ENCODE measurements around the gene IL2RA.
"Not testable (repeated sequence)": the region's sequence is repeated elsewhere in the genome, so short reads cannot be mapped to it uniquely, and the experiment has no call there.

Gene IL2RA

GRCh38 chr10:6006991-6007390, 55.2 kb downstream of the IL2RA start:
- no peak overlapping the region for H2AFZ ChIP-seq (ENCODE audit: low read depth)
- no peaks in the 10 kb centered on the region for H3K36me3 ChIP-seq (ENCODE audit: insufficient read depth)
- H4K20me1 ChIP-seq (ENCODE audit: insufficient read depth): no peaks in the 10 kb centered on the region
- H3K27me3 ChIP-seq (ENCODE audit: insufficient read depth, low read depth): no peaks in the 10 kb centered on the region
- no peak overlapping the region for H3K27ac ChIP-seq
- no peaks in the 10 kb centered on the region for H3K79me2 ChIP-seq (ENCODE audit: insufficient read depth, low read depth)
- H3K9ac ChIP-seq: no peak overlapping the region
- no peak overlapping the region for H3K4me3 ChIP-seq (IDR thresholded peaks at IDR 0.05; ENCODE audit: insufficient read depth, low read depth, low read length)
- H3K4me2 ChIP-seq: no peak overlapping the region
- H3K4me1 ChIP-seq (ENCODE audit: low read depth, poor library complexity, severe bottlenecking): no peaks in the 10 kb centered on the region
- TF ChIP-seq, protein P1, sequence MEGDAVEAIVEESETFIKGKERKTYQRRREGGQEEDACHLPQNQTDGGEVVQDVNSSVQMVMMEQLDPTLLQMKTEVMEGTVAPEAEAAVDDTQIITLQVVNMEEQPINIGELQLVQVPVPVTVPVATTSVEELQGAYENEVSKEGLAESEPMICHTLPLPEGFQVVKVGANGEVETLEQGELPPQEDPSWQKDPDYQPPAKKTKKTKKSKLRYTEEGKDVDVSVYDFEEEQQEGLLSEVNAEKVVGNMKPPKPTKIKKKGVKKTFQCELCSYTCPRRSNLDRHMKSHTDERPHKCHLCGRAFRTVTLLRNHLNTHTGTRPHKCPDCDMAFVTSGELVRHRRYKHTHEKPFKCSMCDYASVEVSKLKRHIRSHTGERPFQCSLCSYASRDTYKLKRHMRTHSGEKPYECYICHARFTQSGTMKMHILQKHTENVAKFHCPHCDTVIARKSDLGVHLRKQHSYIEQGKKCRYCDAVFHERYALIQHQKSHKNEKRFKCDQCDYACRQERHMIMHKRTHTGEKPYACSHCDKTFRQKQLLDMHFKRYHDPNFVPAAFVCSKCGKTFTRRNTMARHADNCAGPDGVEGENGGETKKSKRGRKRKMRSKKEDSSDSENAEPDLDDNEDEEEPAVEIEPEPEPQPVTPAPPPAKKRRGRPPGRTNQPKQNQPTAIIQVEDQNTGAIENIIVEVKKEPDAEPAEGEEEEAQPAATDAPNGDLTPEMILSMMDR (conservative IDR thresholded peaks at IDR 0.05; ENCODE audit: low read depth, low read length): no peak

DNA sequence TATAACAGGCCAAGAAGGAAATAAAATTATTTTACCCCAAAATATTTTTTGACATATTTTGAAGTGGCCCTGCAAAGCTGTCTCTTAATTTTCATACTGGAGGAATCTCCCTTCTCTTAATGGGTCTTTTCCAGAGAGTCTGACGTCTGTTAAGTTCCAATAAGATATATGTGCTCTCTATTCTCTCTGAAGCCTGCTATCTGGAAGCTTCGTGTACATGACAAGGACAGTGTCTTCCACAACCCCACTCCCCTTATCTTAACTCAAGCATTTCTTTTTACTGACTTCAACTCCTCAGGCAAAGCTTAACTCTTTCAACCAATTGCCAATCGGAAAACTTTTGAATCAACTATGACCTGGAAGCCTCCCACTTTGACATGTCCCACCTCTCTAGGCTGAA, 55.6 kb downstream of the IL2RA start:
- H3K79me2 ChIP-seq (ENCODE audit: insufficient read depth, low read depth): no peaks in the 10 kb centered on the region
- no peak overlapping the region for H3K9ac ChIP-seq
- H3K4me3 ChIP-seq (IDR thresholded peaks at IDR 0.05; ENCODE audit: insufficient read depth, low read depth, low read length): no peak overlapping the region
- no peaks in the 10 kb centered on the region for H3K4me1 ChIP-seq (ENCODE audit: low read depth, poor library complexity, severe bottlenecking)
- TF ChIP-seq, protein P1 (conservative IDR thresholded peaks at IDR 0.05; ENCODE audit: low read depth, low read length): no peak
- H3K27ac ChIP-seq: no peak overlapping the region
- no peaks in the 10 kb centered on the region for H4K20me1 ChIP-seq (ENCODE audit: insufficient read depth)
- H3K27me3 ChIP-seq (ENCODE audit: insufficient read depth, low read depth): no peaks in the 10 kb centered on the region
- H2AFZ ChIP-seq (ENCODE audit: low read depth): no peak overlapping the region
- no peak overlapping the region for H3K4me2 ChIP-seq
- no peaks in the 10 kb centered on the region for H3K36me3 ChIP-seq (ENCODE audit: insufficient read depth)

- H3K27ac ChIP-seq: no peak overlapping the region
- no peak overlapping the region for H2AFZ ChIP-seq (ENCODE audit: low read depth)
- H3K9ac ChIP-seq: no peak overlapping the region
- H3K27me3 ChIP-seq (ENCODE audit: insufficient read depth, low read depth): no peaks in the 10 kb centered on the region
- H3K4me2 ChIP-seq: no peak overlapping the region
- no peaks in the 10 kb centered on the region for H3K79me2 ChIP-seq (ENCODE audit: insufficient read depth, low read depth)
- no peaks in the 10 kb centered on the region for H3K4me1 ChIP-seq (ENCODE audit: low read depth, poor library complexity, severe bottlenecking)
- H3K4me3 ChIP-seq (IDR thresholded peaks at IDR 0.05; ENCODE audit: insufficient read depth, low read depth, low read length): no peak overlapping the region
- TF ChIP-seq, protein P1 (conservative IDR thresholded peaks at IDR 0.05; ENCODE audit: low read depth, low read length): no peak
- H3K36me3 ChIP-seq (ENCODE audit: insufficient read depth): no peaks in the 10 kb centered on the region
- no peaks in the 10 kb centered on the region for H4K20me1 ChIP-seq (ENCODE audit: insufficient read depth)
Observed at GRCh38 chr10:6005856-6006395, 56.2 kb downstream of the IL2RA start.

DNA sequence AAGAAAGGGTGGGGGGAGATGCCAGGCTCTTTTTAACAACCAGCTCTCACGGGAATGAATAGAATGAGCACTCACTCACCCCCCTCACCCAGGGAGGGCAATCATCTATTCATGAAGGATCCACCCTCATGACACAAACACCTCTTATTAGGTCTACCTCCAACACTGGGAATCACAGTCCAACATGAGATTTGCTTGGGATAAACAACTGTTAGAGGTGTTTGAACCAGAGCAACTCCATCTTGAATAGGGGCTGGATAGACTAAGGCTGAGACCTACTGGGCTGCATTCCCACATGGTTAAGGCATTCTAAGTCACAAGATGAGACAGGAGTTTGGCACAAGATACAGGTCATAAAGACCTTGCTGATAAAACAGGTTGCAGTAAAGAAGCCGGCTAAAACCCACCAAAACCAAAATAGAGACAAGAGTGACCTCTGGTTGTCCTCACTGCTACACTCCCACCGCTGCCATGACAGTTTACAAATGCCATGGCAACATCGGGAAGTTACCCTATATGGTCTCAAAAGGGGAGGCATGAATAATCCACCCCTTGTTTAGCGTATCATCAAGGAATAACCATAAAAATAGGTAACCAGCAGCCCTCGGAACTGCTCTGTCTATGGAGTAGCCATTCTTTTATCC, 56.9 kb downstream of the IL2RA start:
- not testable (repeated sequence) for H3K4me3 ChIP-seq (IDR thresholded peaks at IDR 0.05; ENCODE audit: insufficient read depth, low read depth, low read length); H3K4me2 ChIP-seq; H3K9ac ChIP-seq

DNA sequence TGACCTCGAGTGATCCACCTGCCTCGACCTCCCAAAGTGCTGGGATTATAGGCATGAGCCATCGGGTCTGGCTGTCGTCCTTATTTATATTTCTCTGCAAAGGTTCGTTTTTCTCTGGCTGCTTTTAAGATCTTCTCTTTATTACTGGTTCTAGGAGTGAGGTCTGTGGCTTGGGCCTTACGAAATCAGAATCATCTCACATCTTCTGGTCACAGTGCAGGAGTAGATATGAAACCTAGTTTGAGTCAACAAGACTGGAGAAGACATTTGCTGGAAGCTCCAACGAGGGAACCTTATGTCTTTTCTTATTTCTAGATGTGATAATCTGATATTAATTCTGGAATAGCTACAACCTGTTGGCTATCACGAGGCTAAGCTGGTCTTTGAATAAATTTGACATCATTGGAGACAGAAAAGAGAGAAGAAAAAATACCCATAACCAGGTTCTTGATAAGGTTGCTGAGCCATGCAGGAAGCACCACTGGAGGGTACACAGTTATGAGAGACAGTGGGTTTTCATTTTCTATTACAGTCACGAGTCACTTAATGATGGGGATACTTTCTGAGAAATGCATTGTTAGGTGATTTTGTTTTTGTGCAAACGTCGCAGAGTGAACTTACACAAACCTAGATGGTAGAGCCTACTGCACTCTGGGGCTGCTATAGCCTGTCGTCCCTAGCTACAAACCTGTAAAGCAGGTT, 59.2 kb downstream of the IL2RA start:
- Histone ChIP-seq H3K27me3 (ENCODE audit: insufficient read depth, low read depth) (no peaks in the 10 kb centered on the region), H2AFZ (ENCODE audit: low read depth) (no peak overlapping the region), H3K27ac (no peak overlapping the region), H3K4me2 (no peak overlapping the region), H4K20me1 (ENCODE audit: insufficient read depth) (no peaks in the 10 kb centered on the region), H3K9ac (no peak overlapping the region), H3K79me2 (ENCODE audit: insufficient read depth, low read depth) (no peaks in the 10 kb centered on the region), H3K4me3 (IDR thresholded peaks at IDR 0.05; ENCODE audit: insufficient read depth, low read depth, low read length) (no peak overlapping the region), H3K4me1 (ENCODE audit: low read depth, poor library complexity, severe bottlenecking) (no peaks in the 10 kb centered on the region), H3K36me3 (ENCODE audit: insufficient read depth) (no peaks in the 10 kb centered on the region)
- TF ChIP-seq, protein P1 (conservative IDR thresholded peaks at IDR 0.05; ENCODE audit: low read depth, low read length): no peak

More for the DNA sequence above, 56.9 kb downstream of the IL2RA start:
- H3K79me2 ChIP-seq (ENCODE audit: insufficient read depth, low read depth); H3K27ac ChIP-seq; H3K4me1 ChIP-seq (ENCODE audit: low read depth, poor library complexity, severe bottlenecking); H3K27me3 ChIP-seq (ENCODE audit: insufficient read depth, low read depth); H4K20me1 ChIP-seq (ENCODE audit: insufficient read depth); H3K36me3 ChIP-seq (ENCODE audit: insufficient read depth); H2AFZ ChIP-seq (ENCODE audit: low read depth): not testable (repeated sequence)

Data from KMS-11 (cell line).